Uterus (tissue), 4 donors: ENCODE results near the gene ACVR1. TPM values are rescaled to one million over a fixed set of nuclear protein-coding genes. Genes with fewer than 3 reads are reported as not detected.
"Not testable (repeated sequence)": the region's sequence is repeated elsewhere in the genome, so short reads cannot be mapped to it uniquely, and the experiment has no call there.

Source experiments
- DNase-seq, 2 donors: peaks; one replicate each; pipeline ENCODE4 v3.0.0-alpha.2; 2019 to 2020
- H3K27ac ChIP-seq, 2 donors: fragments of 200-600 bp; sonication (generic); 1 replicate in 1 of 2; 2 replicates in 1 of 2; pipeline ENCODE4 v1.5.1; 2016 to 2018
- H3K27me3 ChIP-seq, 2 donors: fragments of 200-600 bp; sonication (generic); one replicate each; pipeline ENCODE4 v1.5.1; 2018 to 2019; ENCODE audit warnings: control low read depth in 1 of 2
- H3K36me3 ChIP-seq, 2 donors: fragments of 200-600 bp; sonication (generic); one replicate each; pipeline ENCODE4 v1.5.1; 2019; ENCODE audit warnings: control low read depth in 1 of 2
- H3K4me1 ChIP-seq, 2 donors: fragments of 200-600 bp; sonication (generic); one replicate each; pipeline ENCODE4 v1.5.1; 2018 to 2019; ENCODE audit warnings: control low read depth in 1 of 2
- H3K4me3 ChIP-seq, 2 donors: fragments of 200-600 bp; sonication (generic); 1 replicate in 1 of 2; 2 replicates in 1 of 2; pipeline ENCODE4 v1.5.1; 2018 to 2019; ENCODE audit warnings: mild to moderate bottlenecking in 1 of 2
- H3K9me3 ChIP-seq, 2 donors: fragments of 200-600 bp; sonication (generic); one replicate each; pipeline ENCODE4 v1.5.1; 2019; ENCODE audit warnings: control low read depth in 1 of 2
- POLR2A ChIP-seq, 2 donors: fragments of 450-650 bp; IDR thresholded peaks; one replicate each; pipeline ENCODE4 v1.6.1; 2016; ENCODE audit warnings: antibody characterized with exemption in 2 of 2, mild to moderate bottlenecking in 1 of 2, moderate library complexity in 1 of 2
- intact Hi-C: fragments of 100-400 bp; cut with DNase I; formaldehyde crosslinking; loops from one replicate; pipeline ENCODE4 v1.15.1; 2023; ENCODE audit warnings: low total_unique reads
- total RNA-seq, 4 donors: library from RNA; depleted of rRNA in 3 of 4; stranded (reverse); fragments of >200 nt in 3 of 4; gene quantifications; one replicate each; pipeline versions ENCODE4 v1.1.0 to v1.2.4, GENCODE V29; 2014 to 2023
- TF ChIP-seq, protein P1 (sequence below), 4 experiments: fragments of 200-600 bp in 2 of 4; fragments of 450-650 bp in 2 of 4; sonication (generic) in 2 of 4; IDR thresholded peaks; one replicate each; pipeline ENCODE4 v1.5.1; 2016 to 2019; ENCODE audit warnings: antibody characterized with exemption in 4 of 4, mild to moderate bottlenecking in 2 of 4, moderate library complexity in 1 of 4
- donor health status: DM: yes; HTN: yes; CAD: no.

The ACVR1 gene
- total RNA-seq, 4 donors from 2014 or later: 30.3 to 398 (median 46.7) TPM

- DNase-seq: no peak
- Histone ChIP-seq H3K4me3 (no peak overlapping the region), H3K36me3 (no peaks in the 10 kb centered on the region), H3K27ac (no peak overlapping the region), H3K9me3 (peaks cover 0 to 19% of the 10 kb centered on the region in 2 donors), H3K4me1 (no peaks in the 10 kb centered on the region), H3K27me3 (no peaks in the 10 kb centered on the region)
- intact Hi-C loops: no loop called here
- TF ChIP-seq POLR2A (IDR thresholded peaks at IDR 0.05): no peak
- TF ChIP-seq, protein P1, sequence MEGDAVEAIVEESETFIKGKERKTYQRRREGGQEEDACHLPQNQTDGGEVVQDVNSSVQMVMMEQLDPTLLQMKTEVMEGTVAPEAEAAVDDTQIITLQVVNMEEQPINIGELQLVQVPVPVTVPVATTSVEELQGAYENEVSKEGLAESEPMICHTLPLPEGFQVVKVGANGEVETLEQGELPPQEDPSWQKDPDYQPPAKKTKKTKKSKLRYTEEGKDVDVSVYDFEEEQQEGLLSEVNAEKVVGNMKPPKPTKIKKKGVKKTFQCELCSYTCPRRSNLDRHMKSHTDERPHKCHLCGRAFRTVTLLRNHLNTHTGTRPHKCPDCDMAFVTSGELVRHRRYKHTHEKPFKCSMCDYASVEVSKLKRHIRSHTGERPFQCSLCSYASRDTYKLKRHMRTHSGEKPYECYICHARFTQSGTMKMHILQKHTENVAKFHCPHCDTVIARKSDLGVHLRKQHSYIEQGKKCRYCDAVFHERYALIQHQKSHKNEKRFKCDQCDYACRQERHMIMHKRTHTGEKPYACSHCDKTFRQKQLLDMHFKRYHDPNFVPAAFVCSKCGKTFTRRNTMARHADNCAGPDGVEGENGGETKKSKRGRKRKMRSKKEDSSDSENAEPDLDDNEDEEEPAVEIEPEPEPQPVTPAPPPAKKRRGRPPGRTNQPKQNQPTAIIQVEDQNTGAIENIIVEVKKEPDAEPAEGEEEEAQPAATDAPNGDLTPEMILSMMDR (IDR thresholded peaks at IDR 0.05): no peak
Measured at GRCh38 chr2:157720504-157720903, 155.6 kb downstream of the ACVR1 start.

- intact Hi-C loops, H3K4me3 ChIP-seq, H3K27me3 ChIP-seq, DNase-seq, H3K27ac ChIP-seq, H3K4me1 ChIP-seq, H3K9me3 ChIP-seq, H3K36me3 ChIP-seq: not testable (repeated sequence)
Measured at GRCh38 chr2:157704653-157705052, 171.5 kb downstream of the ACVR1 start.

- H3K27me3 ChIP-seq, H3K9me3 ChIP-seq, intact Hi-C loops, H3K4me1 ChIP-seq, DNase-seq, H3K36me3 ChIP-seq, H3K4me3 ChIP-seq, H3K27ac ChIP-seq: not testable (repeated sequence)
Measured at GRCh38 chr2:157704148-157704547, 172.0 kb downstream of the ACVR1 start.

GRCh38 chr2:157699806-157700205 lies 176.3 kb downstream of the ACVR1 start:
- Histone ChIP-seq H3K4me3 (no peak overlapping the region), H3K36me3 (no peaks in the 10 kb centered on the region), H3K27ac (no peak overlapping the region), H3K27me3 (no peaks in the 10 kb centered on the region), H3K9me3 (peaks cover 0 to 10% of the 10 kb centered on the region in 2 donors), H3K4me1 (no peaks in the 10 kb centered on the region)
- TF ChIP-seq POLR2A (IDR thresholded peaks at IDR 0.05): no peak
- TF ChIP-seq, protein P1 (IDR thresholded peaks at IDR 0.05): no peak
- no peak for DNase-seq
- intact Hi-C loops: no loop called here

GRCh38 chr2:157699009-157699408 lies 177.1 kb downstream of the ACVR1 start:
- H3K36me3 ChIP-seq: no peaks in the 10 kb centered on the region
- no peak overlapping the region for H3K4me3 ChIP-seq
- peaks cover 0 to 8% of the 10 kb centered on the region in 2 donors for H3K9me3 ChIP-seq
- intact Hi-C loops: no loop called here
- TF ChIP-seq, protein P1 (IDR thresholded peaks at IDR 0.05): no peak
- TF ChIP-seq POLR2A (IDR thresholded peaks at IDR 0.05): no peak
- no peaks in the 10 kb centered on the region for H3K4me1 ChIP-seq
- no peak for DNase-seq
- no peaks in the 10 kb centered on the region for H3K27me3 ChIP-seq
- no peak overlapping the region for H3K27ac ChIP-seq

- H3K9me3 ChIP-seq: peaks cover 0 to 6% of the 10 kb centered on the region in 2 donors
- H3K27me3 ChIP-seq: no peaks in the 10 kb centered on the region
- H3K27ac ChIP-seq: no peak overlapping the region
- no peaks in the 10 kb centered on the region for H3K4me1 ChIP-seq
- intact Hi-C loops: no loop called here
- DNase-seq: no peak
- H3K4me3 ChIP-seq: no peak overlapping the region
- H3K36me3 ChIP-seq: no peaks in the 10 kb centered on the region
- TF ChIP-seq, protein P1 (IDR thresholded peaks at IDR 0.05): no peak
- no peak for TF ChIP-seq POLR2A (IDR thresholded peaks at IDR 0.05)
Measured at GRCh38 chr2:157698430-157698829, 177.7 kb downstream of the ACVR1 start.
